ENCODE data around the gene MST1R. TPM values are rescaled to one million over a fixed set of nuclear protein-coding genes. Genes with fewer than 3 reads are reported as not detected.

Gene MST1R
- total and polyA plus RNA-seq, 2 experiments from 2014 or later: 3.7 to 3.9 TPM

GRCh38 chr3:49856181-49857005 lies 47.3 kb downstream of the MST1R start, which contains the start of gene TRAIP (continued):
- TF ChIP-seq ZNF462 (CRISPR knock-in tag; IDR thresholded peaks at IDR 0.05) (no peak), STAT1 (IDR thresholded peaks at IDR 0.05; ENCODE audit: unreplicated experiment) (no peak), EZH2phosphoT487 (IDR thresholded peaks at IDR 0.05; ENCODE audit: unreplicated experiment) (no peak), POLR2AphosphoS5 (IDR thresholded peaks at IDR 0.05; ENCODE audit: low read depth) (peak; percentile 89), ZNF331 (CRISPR knock-in tag; IDR thresholded peaks at IDR 0.05; ENCODE audit: low read depth) (no peak)

DNA sequence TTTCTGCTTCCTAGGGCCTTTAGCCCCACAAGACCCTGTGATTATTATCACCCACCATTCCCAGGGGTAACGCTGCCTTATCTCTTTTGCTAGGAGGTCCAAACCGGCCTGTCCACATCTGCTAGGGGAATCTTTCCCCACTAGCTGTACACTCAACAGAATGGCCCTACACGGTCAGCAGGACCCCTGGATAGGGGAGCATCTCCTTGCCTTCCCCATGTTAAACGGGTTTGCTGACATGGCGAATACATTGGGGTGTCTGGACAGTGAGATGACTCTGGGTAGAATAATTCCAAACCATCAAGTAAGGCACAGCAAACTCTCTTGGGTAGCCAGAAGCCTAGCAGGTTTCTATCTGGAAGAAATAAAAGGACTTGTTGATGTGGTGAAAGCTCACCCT lies 48.0 kb downstream of the MST1R start:
- ATAC-seq (no peak), DNase-seq (ENCODE audit: low spot score) (no peak)
- H3K4me1 ChIP-seq (ENCODE audit: insufficient read depth): peaks cover 4% of the 10 kb centered on the region; the same call in 1 of the 2 replicates
- H4K20me1 ChIP-seq (replicated peaks; ENCODE audit: insufficient read depth): no peaks in the 10 kb centered on the region
- no peak overlapping the region for H3K27ac ChIP-seq (ENCODE audit: low read depth)
- H3K4me2 ChIP-seq: peak overlapping the region; percentile 84
- Mint-ChIP-seq H3K27ac (peak overlapping the region; percentile 94), H3K4me3 (peak overlapping the region; percentile 96), H3K27me3 (ENCODE audit: insufficient read depth, low read depth, poor library complexity) (peaks cover 10% of the 10 kb centered on the region), H3K4me1 (peaks cover 7% of the 10 kb centered on the region; the same call in 2 of the 3 replicates), H3K36me3 (ENCODE audit: low read depth) (peaks cover 21% of the 10 kb centered on the region), H3K9me3 (no peaks in the 10 kb centered on the region; the same call in 2 of the 3 replicates)
- H3K4me3 ChIP-seq: peak overlapping the region; percentile 81
- H3K27me3 ChIP-seq (ENCODE audit: insufficient read depth): no peaks in the 10 kb centered on the region
- H3K9me2 ChIP-seq (ENCODE audit: insufficient read depth): no peaks in the 10 kb centered on the region
- H3F3A ChIP-seq (replicated peaks; ENCODE audit: low read depth): peaks cover 7% of the 10 kb centered on the region; the same call in 1 of the 2 replicates
- TF ChIP-seq CTCF (conservative IDR thresholded peaks at IDR 0.05; ENCODE audit: low read depth in 2 of 2): no peak
- TF ChIP-seq STAT1 (IDR thresholded peaks at IDR 0.05; ENCODE audit: unreplicated experiment): no peak
- no peak for TF ChIP-seq EZH2phosphoT487 (IDR thresholded peaks at IDR 0.05; ENCODE audit: unreplicated experiment)
- no peak for TF ChIP-seq CREB1 (CRISPR knock-in tag; IDR thresholded peaks at IDR 0.05; ENCODE audit: low read depth)
- 0 out of 2 replicates have a peak, but pooled peaks cover 4% of the 10 kb centered on the region for H3K36me3 ChIP-seq (ENCODE audit: insufficient read depth)
- no peak overlapping the region for H2AFZ ChIP-seq
- peaks cover 24% of the 10 kb centered on the region for H3K79me2 ChIP-seq (replicated peaks; ENCODE audit: insufficient read depth)
